ENCODE data around the gene GLS.
"Not testable (repeated sequence)": the region's sequence is repeated elsewhere in the genome, so short reads cannot be mapped to it uniquely, and the experiment has no call there.

The GLS gene

DNA sequence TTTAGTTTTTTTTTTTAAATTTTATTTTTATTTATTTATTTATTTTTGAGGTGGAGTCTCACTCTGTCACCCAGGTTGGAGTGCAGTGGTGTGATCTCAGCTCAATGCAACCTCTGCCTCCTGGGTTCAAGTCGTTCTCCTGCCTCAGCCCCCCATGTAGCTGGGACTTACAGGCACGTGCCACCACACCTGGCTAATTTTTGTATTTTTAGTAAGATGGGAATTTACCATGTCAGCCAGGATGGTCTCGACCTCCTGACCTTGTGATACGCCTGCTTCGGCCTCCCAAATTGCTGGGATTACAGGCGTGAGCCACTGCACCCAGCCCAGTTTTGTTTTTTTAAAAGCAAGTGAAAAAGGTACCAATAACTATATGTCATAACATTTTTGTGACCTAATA is 5.2 kb downstream of the GLS start:
- DNase-seq (ENCODE audit: low read depth in 3 of 3) = not testable (repeated sequence)

DNA sequence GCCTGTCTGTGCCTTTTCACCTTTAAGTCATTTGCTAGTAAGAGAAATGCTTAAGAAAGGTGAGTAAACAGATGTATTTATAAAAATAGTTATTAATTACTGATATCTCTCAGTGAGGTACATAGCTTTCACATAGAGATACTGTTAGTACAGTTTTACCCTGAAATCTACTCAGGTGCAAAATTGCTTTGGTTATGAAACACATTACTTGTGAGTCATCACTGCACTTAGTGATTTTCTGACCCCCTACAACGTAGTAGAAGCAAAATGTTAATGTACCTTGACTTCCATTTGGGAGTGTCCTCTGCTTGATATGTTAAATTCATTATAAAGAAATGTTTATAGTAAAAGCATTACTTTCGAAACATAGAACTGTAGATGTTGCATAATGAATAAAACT is 6.5 kb downstream of the GLS start:
- no peak for DNase-seq (ENCODE audit: low read depth in 3 of 3)

GRCh38 chr2:190888449-190888848 is 7.8 kb downstream of the GLS start:
- DNase-seq (ENCODE audit: low read depth in 3 of 3) = no peak

DNA sequence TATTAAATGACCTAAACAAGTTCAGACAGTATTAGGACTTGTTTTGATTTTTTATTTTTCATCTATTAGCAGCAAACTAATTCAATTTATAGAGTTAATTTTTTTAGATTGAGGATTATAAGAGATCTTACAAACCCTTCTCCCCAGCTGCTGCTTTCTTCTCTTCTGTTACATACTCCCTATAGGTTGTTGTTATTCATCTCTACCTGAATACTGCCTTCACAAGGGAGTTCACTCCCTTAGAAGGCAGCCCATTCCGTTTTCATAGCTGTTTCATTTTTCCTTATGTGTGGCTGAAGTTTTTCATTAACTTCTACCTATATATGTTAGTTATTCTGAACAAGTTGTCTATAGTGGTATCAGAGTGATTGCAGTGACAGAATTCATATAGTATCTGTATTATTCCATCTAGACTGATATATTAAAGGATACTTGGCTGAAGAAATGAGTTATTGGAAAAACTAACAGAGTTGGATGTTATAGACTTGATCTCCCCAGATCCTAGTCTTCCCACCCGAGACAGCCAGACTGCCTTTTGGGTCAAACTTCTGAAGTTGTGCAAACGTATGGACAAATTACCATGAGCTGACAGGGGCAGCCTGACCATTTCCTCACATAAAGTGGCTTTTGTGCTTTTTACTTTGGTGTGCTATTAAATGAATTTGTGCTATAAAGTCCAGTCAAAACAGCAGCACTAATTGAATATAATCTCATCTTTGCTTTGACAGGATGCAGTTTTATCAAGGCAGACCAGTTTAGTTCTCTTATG is 8.7 kb downstream of the GLS start:
- no peak for DNase-seq (ENCODE audit: low read depth in 3 of 3)

DNA sequence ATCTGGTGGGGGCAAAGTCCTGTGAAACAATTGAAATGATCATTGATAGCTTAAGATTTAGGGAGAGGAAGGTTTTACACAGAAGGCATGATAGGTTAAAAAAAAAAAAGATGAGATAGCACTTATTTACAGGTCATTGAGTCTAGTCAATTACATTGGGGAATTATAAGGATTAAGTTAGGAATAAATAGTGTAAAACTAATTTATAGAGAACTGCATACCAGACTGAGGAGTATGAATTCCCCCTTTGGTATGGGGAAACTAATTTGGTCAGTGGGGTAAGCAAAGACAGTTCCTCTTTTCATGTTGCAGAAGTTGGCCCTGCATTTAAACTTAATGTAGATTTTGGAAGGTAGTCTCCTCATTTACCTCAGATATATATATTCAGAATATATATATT is 10.8 kb downstream of the GLS start:
- DNase-seq (ENCODE audit: low read depth in 3 of 3) = no peak

- no peak for DNase-seq (ENCODE audit: low read depth in 3 of 3)
These were observed 11.3 kb downstream of the GLS start for GRCh38 chr2:190891889-190892288.

GRCh38 chr2:190893157-190893556 is 12.5 kb downstream of the GLS start:
- no peak for DNase-seq (ENCODE audit: low read depth in 3 of 3)

GRCh38 chr2:190896477-190896876 is 15.9 kb downstream of the GLS start:
- DNase-seq (ENCODE audit: low read depth in 3 of 3) = no peak

DNA sequence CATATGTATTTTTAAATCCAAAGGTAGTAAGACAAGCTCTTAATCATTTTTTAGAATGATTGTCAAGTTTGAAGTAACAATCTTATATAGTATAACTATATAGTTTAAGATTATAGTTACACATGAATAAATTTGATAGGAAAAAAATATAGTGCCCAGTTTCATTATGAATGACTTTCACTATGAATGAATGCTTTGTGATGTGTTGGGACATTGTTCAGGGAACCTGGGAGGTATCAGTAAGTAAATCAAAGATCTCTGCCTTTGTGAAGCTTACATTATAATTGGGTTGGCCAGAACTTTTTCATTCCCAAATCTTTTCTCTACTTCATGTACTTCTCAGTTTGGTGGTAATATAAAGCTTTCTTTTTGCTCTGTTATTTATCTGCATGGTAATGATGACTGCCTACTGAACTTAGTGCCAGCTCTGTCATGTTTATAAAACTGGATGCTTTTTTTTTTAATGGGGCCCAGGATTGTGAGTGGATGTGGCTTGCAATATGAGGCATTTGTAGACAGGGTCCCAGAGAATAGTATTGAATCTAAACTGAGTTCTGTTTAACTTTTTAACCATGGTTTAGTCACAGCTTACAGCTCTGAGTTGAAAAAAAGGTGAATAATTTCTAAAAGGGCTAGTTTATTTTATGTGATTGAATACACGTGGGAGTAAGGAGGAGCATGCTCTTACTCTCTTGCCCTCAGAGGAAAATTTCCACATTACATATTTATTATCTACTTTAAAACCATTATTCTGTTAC is 23.3 kb downstream of the GLS start:
- no peak for DNase-seq (ENCODE audit: low read depth in 3 of 3)

GRCh38 chr2:190904640-190905261 is 24.1 kb downstream of the GLS start:
- DNase-seq (ENCODE audit: low read depth in 3 of 3) = no peak

- DNase-seq (ENCODE audit: low read depth in 3 of 3) = no peak
These were observed 27.9 kb downstream of the GLS start for GRCh38 chr2:190908532-190908931.

GRCh38 chr2:190909680-190910079 is 29.1 kb downstream of the GLS start:
- no peak for DNase-seq (ENCODE audit: low read depth in 3 of 3)

GRCh38 chr2:190910341-190911136 is 29.9 kb downstream of the GLS start:
- no peak for DNase-seq (ENCODE audit: low read depth in 3 of 3)

DNA sequence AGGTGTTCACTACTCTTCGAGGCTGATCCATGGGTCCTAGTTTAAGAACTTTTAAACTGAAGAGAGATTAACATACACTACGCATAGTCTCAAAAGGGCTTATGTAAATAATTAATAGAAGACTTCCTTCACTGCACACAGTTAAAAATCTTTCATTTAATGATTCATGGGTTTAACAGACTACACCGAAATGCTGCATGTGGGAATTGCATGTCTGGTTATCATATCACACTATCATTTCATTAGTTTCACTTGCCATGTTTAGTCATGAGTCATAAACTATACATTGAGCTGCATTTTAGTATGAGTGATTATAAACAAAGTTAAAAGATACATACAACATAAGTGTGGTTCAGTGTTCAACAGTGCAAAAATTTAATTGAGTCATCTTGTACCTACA is 31.2 kb downstream of the GLS start:
- no peak for DNase-seq (ENCODE audit: low read depth in 3 of 3)

- DNase-seq (ENCODE audit: low read depth in 3 of 3) = no peak
These were observed 32.1 kb downstream of the GLS start for GRCh38 chr2:190912726-190913125.

DNA sequence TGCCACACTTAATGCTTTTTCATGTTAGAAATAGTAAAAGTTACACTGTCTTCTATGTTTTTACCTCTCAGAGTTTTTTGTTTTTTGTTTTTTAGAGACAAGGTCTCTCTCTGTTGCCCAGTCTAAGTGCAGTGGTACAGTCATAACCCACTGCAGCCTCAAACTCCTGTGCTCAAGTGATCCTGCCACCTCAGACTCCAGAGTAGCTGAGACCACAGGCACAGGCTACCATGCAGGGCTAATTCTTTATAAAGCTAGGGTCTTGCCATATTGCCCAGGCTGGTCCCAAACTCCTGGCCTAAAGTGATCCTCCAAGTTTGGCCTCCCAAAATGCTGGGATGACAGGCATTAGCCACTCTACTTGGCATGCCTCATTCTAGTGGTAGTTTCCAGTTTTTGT is 33.1 kb downstream of the GLS start:
- no peak for DNase-seq (ENCODE audit: low read depth in 3 of 3)

- no peak for DNase-seq (ENCODE audit: low read depth in 3 of 3)
These were observed 36.2 kb downstream of the GLS start for GRCh38 chr2:190916829-190917228.

- DNase-seq (ENCODE audit: low read depth in 3 of 3) = no peak
These were observed 39.5 kb downstream of the GLS start for GRCh38 chr2:190920085-190920484.

GRCh38 chr2:190922376-190922775 is 41.8 kb downstream of the GLS start:
- DNase-seq (ENCODE audit: low read depth in 3 of 3) = no peak

DNA sequence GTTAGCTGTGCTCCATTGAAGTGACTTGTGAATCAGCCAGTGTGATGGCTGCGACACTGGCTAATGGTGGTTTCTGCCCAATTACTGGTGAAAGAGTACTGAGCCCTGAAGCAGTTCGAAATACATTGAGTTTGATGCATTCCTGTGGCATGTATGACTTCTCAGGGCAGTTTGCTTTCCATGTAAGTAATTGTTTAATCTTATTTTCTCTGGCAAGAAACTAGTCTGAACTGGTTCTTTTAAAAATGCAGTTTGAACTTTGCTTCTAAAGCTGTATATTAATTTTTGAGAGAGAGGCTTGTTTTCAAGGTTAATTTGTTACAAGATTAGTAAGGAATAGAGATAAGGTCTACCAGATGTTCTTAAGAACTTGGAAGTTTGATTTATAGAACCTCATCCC is 46.7 kb downstream of the GLS start:
- DNase-seq (ENCODE audit: low read depth in 3 of 3) = no peak

DNA sequence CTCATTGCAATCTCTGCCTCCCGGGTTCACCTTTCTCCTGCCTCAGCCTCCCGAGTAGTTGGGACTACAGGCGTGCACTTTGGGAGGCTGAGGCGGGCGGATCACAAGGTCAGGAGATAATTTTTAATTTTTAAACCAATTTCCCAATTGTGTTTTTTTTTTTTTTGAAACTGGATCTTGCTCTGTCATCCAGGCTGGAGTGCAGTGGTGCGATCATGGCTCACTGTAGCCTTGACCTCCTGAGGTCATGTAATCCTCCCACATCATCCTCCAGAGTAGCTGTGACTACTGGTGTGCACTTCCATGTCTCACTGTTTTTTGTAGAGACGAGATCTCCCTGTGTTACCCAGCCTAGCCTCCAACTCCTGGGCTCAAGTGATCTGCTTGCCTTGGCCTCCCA is 49.3 kb downstream of the GLS start:
- no peak for DNase-seq (ENCODE audit: low read depth in 3 of 3)

DNA sequence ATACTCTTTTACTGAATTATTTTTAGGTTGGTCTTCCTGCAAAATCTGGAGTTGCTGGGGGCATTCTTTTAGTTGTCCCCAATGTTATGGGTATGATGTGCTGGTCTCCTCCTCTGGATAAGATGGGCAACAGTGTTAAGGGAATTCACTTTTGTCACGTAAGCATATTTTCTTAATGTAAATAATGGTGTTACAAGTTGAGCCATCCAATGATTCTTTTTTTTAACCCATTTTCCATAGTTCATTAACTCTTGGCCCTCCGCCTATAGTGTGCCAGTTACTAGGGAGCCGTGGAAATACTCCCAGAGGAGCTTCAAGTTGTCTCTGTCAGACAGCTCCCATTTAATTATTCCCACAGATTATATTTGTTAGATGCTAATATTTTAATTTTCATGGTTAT is 49.8 kb downstream of the GLS start:
- no peak for DNase-seq (ENCODE audit: low read depth in 3 of 3)
